ENCODE data around the gene HUS1B.

Gene HUS1B

GRCh38 chr6:656460-657252, at the start of gene HUS1B:
Gene HUS1B, minus strand, starts transcription at chr6:657100. Its CDS starts 156 bp downstream, at chr6:656944.
- TF ChIP-seq GATA3 (IDR thresholded peaks at IDR 0.05; ENCODE audit: low read depth, low read length) (no peak), GATA2 (IDR thresholded peaks at IDR 0.05; ENCODE audit: low read depth, low read length) (no peak)

DNA sequence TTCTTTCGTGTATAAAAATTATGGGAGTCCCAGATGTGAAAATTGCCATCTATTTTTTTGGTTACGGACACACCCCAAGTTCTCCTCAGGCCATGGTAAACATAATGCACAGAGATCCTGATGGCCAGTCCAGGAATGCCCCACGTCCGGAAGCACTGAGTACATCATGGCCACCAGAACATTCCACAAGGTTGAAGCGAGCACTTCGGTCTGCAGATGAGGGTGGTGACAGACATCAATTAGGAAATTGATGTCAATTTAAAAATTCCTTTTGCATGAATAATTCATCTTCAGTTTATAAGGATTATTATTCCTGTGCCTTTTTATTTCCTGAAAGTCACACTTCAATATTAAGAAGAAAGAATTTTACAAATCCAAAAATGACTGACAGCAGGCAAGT, 49.2 kb upstream of the HUS1B start:
- no peak for TF ChIP-seq GATA3 (IDR thresholded peaks at IDR 0.05; ENCODE audit: low read depth, low read length)
- no peak for TF ChIP-seq GATA2 (IDR thresholded peaks at IDR 0.05; ENCODE audit: low read depth, low read length)

- TF ChIP-seq GATA3 (IDR thresholded peaks at IDR 0.05; ENCODE audit: low read depth, low read length) (no peak), GATA2 (IDR thresholded peaks at IDR 0.05; ENCODE audit: low read depth, low read length) (no peak)
These were observed 48.1 kb upstream of the HUS1B start for GRCh38 chr6:705047-705446.

- no peak for TF ChIP-seq GATA3 (IDR thresholded peaks at IDR 0.05; ENCODE audit: low read depth, low read length)
- no peak for TF ChIP-seq GATA2 (IDR thresholded peaks at IDR 0.05; ENCODE audit: low read depth, low read length)
These were observed 47.1 kb upstream of the HUS1B start for GRCh38 chr6:704046-704445.

DNA sequence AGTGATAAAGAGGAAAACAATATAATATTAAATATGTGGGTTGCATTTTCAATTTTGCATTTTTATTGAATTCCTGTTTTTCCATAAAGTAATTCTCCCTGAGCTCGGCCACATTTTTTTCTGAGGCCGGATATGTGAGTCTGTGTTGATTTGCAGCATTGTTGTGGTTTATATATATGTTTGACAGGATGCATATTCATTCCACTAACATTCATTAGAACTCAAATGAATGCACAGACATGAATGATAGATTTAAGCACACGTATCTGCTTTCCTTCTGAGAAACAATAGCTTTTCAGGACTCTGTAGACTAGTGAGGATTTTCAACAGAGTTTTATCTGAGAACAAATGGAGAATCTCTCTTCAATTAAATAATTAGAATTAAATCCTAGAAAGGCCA, 46.7 kb upstream of the HUS1B start:
- TF ChIP-seq GATA2 (IDR thresholded peaks at IDR 0.05; ENCODE audit: low read depth, low read length) (no peak), GATA3 (IDR thresholded peaks at IDR 0.05; ENCODE audit: low read depth, low read length) (no peak)

DNA sequence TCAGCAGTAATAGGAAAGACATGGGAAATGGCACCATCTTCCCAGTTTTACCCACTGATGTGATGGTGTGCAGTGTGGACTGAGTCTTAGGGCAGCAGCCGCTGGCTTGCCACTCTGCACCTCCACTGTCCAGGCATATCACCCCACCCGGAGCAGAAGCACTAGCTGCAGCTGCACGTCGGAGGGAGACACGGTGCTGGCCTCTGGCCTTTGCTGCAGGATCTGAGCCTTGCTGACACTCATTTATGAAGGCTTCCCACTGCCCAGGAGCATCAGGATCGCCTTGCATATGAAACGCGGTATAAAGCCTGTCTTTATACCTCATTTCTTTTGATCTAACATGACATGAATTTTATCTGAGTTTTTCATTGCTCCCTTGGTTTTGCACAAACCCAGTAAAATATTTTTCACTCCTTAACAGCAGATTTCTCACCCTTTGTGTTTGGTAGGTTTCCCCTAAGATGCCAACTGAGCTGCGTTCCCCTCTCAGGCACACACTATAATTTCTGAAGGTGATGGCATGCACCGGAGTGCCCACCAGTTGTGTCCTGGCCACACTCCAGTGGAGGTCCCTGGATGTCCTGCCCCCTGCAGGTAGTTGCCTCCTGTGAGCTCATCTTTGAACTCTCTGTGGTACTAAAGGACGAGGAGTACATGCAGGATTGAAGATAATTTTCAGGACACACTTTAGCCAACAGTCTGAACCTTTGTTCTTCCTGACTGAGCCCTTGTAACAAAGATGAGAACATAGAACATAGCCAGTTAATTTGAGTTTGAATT, 45.0 kb upstream of the HUS1B start:
- no peak for TF ChIP-seq GATA3 (IDR thresholded peaks at IDR 0.05; ENCODE audit: low read depth, low read length)
- TF ChIP-seq GATA2 (IDR thresholded peaks at IDR 0.05; ENCODE audit: low read depth, low read length), result no peak

GRCh38 chr6:701215-701614, 44.3 kb upstream of the HUS1B start:
- TF ChIP-seq GATA3 (IDR thresholded peaks at IDR 0.05; ENCODE audit: low read depth, low read length) (no peak), GATA2 (IDR thresholded peaks at IDR 0.05; ENCODE audit: low read depth, low read length) (no peak)

GRCh38 chr6:700490-700889, 43.6 kb upstream of the HUS1B start:
- no peak for TF ChIP-seq GATA2 (IDR thresholded peaks at IDR 0.05; ENCODE audit: low read depth, low read length)
- no peak for TF ChIP-seq GATA3 (IDR thresholded peaks at IDR 0.05; ENCODE audit: low read depth, low read length)

- TF ChIP-seq GATA2 (IDR thresholded peaks at IDR 0.05; ENCODE audit: low read depth, low read length), result no peak
- no peak for TF ChIP-seq GATA3 (IDR thresholded peaks at IDR 0.05; ENCODE audit: low read depth, low read length)
These were observed 42.4 kb upstream of the HUS1B start for GRCh38 chr6:699319-699718.

DNA sequence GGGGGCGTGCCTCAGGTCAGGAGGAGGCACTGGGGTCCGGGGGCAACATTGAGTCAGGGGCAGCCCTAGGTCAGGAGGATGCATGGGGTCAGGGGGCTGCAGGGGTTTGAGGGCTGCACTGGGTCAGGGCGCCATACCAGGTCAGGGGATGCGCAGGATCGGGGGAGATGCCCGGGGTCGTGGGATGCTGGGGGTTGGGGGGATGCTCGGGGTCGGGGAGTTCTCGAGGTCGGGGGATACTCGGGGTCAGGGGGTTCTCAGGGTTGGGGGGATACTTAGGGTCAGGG, 36.8 kb upstream of the HUS1B start:
- TF ChIP-seq GATA2 (IDR thresholded peaks at IDR 0.05; ENCODE audit: low read depth, low read length) (no peak), GATA3 (IDR thresholded peaks at IDR 0.05; ENCODE audit: low read depth, low read length) (no peak)

DNA sequence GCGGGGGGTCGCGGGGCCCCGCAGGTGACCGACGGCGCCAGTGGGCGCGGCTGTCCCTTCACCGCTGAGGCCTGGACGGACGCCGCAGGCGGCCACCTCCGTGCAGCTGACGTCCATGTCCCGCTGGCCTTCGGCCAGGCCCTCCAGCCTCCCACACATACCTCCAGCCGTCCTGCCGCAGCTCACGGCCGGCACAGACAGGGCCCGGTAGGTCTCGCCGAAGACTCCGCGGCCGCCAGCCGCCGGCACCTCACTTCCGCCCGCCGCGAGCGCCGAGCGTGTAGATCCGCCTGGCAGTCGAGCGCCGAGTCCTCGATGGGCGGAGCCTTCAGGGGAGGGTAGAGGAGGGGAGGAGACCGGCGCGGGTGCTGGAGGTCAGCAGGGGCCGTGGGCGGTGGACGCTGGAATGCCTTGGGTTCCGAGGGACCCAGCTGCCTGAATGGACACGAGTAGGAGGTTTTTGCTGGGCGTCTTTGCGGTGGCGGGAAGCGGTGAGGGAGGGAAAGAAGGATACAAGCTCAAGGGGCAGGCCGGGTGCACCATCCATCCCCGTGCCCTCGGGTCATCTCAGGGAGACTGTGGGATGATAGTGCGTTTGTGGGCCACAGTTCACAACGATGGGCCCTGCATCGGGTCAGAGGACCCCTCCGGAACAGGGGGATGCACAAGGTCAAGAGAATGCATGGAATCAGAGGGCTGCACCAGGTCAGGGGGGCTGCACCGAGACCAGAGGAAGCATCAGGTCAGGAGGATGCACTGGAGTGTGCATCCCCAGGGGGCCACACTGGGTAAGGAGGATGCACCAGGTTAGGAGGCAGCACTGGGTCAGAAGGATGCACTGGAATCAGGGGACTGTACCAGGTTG, 36.2 kb upstream of the HUS1B start, which contains the start of gene EXOC2:
EXOC2 (minus strand) TSS at position 282 of the 865 bp plus-strand sequence. CDS start 55,321 bp downstream, outside the sequence.
- TF ChIP-seq GATA3 (IDR thresholded peaks at IDR 0.05; ENCODE audit: low read depth, low read length) (no peak), GATA2 (IDR thresholded peaks at IDR 0.05; ENCODE audit: low read depth, low read length) (no peak)

DNA sequence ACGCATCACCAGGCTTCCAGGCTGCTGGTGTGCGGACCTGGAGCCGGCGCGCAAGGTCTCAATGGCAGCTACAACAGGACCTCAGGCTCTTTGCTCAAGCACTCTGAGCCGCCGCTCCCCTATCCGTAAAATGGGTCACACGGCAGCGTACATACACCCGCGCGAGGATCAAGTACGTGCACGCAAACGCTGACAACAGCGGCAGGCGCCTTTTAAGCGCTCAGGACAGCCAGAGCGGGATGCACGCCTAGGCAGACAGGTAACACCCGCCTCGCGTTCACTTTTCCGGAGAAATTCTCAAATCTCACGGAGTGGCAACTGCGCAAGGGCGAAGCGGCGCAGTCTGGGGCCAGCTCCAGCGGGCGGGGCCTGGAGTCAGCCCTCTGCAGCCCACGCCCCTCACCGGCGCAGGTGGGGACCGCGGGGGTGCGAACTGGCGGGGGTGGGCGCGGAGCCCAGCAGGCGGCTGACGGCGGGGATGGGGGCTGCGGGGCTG, 35.5 kb upstream of the HUS1B start:
- no peak for TF ChIP-seq GATA2 (IDR thresholded peaks at IDR 0.05; ENCODE audit: low read depth, low read length)
- no peak for TF ChIP-seq GATA3 (IDR thresholded peaks at IDR 0.05; ENCODE audit: low read depth, low read length)

DNA sequence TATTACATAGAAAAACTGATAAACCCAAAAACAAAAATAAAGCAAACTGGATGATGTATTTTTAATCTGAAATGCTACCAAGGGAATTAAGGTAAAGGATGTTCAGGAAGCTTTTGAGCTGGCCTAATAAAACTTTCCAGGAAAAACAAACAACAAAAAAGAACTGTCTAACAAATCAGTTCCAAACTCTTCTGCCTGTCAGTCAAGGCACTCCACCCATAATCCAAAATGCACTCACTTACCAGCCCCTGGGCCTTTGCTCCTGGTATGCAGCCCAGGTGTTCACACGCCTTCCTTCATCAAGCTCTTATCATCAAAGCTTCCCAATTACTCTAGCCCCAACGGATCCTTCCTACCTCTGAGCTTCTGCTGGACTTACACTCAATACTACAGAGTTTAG, 32.3 kb upstream of the HUS1B start:
- TF ChIP-seq GATA3 (IDR thresholded peaks at IDR 0.05; ENCODE audit: low read depth, low read length) (no peak), GATA2 (IDR thresholded peaks at IDR 0.05; ENCODE audit: low read depth, low read length) (no peak)

GRCh38 chr6:686497-686896, 29.6 kb upstream of the HUS1B start:
- no peak for TF ChIP-seq GATA3 (IDR thresholded peaks at IDR 0.05; ENCODE audit: low read depth, low read length)
- no peak for TF ChIP-seq GATA2 (IDR thresholded peaks at IDR 0.05; ENCODE audit: low read depth, low read length)

Measured in SH-SY5Y (cell line).